Skeletal muscle cell (primary cell): ENCODE measurements around the gene OR52N2.

ENCODE experiments used
- DNase-seq: peaks from one replicate; pipeline ENCODE4 v3.0.0-alpha.2; 2010; ENCODE audit warnings: low read depth
- H3K4me3 ChIP-seq: 2 replicates; pipeline ENCODE4 v1.5.1; 2011; ENCODE audit warnings: low read depth, mild to moderate bottlenecking, control low read depth, low read length, moderate library complexity

OR52N2 gene

GRCh38 chr11:5865826-5866225 is 57.1 kb downstream of the OR52N2 start:
- H3K4me3 ChIP-seq: no peak overlapping the region
- no peak for DNase-seq
